ENCODE results near the gene VPREB1.

- no peak for TF ChIP-seq POLR2AphosphoS5 (IDR thresholded peaks at IDR 0.05; ENCODE audit: borderline replicate concordance, low read depth, low read length)
- no peak for TF ChIP-seq EZH2 (IDR thresholded peaks at IDR 0.05)
- TF ChIP-seq FOXP2 (optimal IDR thresholded peaks at IDR 0.05; ENCODE audit: control extremely low read depth, extremely low read length, insufficient read depth): no peak
Measured at GRCh38 chr22:22199634-22200033, 45.0 kb upstream of the VPREB1 start.

All from SK-N-MC (cell line).